ES-I3 (cell line): Measurements from ENCODE around the gene ELOF1.

Source experiments
- H3K36me3 ChIP-seq: 2 replicates; pipeline ENCODE4 v1.6.1; 2013; ENCODE audit warnings: mild to moderate bottlenecking, low read length, control low read depth, moderate library complexity; ENCODE audit not compliant: insufficient read depth
- H3K4me1 ChIP-seq: 2 replicates; pipeline ENCODE4 v1.6.1; 2013; ENCODE audit warnings: mild to moderate bottlenecking, control low read depth, low read length; ENCODE audit not compliant: insufficient read depth
- H3K9ac ChIP-seq: 2 replicates; pipeline ENCODE4 v1.6.1; 2013; ENCODE audit warnings: low read depth, mild to moderate bottlenecking, low read length, moderate library complexity
- H3K9me3 ChIP-seq: 2 replicates; pipeline ENCODE4 v1.6.1; 2013; ENCODE audit warnings: mild to moderate bottlenecking, low read length, moderate library complexity; ENCODE audit not compliant: control insufficient read depth, insufficient read depth

ELOF1 gene

GRCh38 chr19:11534948-11535347 is 24.1 kb downstream of the ELOF1 start:
- Histone ChIP-seq H3K9ac (no peak overlapping the region), H3K9me3 (no peaks in the 10 kb centered on the region), H3K36me3 (no peaks in the 10 kb centered on the region), H3K4me1 (0 out of 2 replicates have a peak, but pooled peaks cover 8% of the 10 kb centered on the region)

DNA sequence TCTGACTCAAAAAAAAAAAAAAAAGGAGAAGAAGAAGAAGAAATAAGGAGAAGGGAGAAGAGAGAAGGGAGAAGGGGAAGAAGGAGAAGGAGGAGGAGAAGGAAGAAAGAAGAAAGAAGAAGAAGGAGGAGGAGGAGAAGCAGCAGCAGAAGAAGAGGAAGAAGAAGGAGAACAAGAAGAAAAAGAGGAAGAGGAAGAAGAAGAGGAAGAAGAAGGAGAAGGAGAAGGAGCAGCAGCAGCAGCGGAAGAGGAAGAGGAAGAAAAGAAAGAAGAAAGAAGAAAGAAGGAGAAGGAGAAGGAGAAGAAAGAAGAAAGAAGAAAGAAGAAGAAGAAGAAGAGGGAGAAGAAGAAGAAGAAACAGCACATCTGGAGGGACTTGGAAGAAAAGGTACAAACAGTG is 24.5 kb downstream of the ELOF1 start:
- Histone ChIP-seq H3K36me3 (no peaks in the 10 kb centered on the region), H3K4me1 (0 out of 2 replicates have a peak, but pooled peaks cover 8% of the 10 kb centered on the region), H3K9me3 (no peaks in the 10 kb centered on the region), H3K9ac (no peak overlapping the region)

DNA sequence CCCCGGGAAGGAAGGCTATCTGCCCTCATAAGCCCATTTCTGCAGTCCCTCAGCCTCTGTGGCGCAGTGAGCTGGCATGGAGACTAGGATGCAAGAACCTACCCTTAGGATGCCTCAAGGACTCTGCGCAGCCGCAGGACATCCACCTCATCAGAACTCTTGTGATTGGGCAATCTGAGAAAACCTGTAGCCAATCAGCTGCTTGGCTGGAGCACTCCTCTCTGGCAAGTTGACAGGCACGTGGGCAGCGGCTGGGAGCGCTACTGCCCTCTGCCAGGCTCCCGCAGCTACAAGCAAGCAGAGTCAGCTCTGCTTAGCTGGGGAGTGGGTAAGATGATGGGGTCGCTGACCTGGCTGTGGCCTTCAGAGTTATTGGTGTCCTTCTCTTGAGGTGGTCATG is 28.6 kb downstream of the ELOF1 start:
- Histone ChIP-seq H3K9me3 (no peaks in the 10 kb centered on the region), H3K9ac (no peak overlapping the region), H3K36me3 (no peaks in the 10 kb centered on the region), H3K4me1 (0 out of 2 replicates have a peak, but pooled peaks cover 1% of the 10 kb centered on the region)

DNA sequence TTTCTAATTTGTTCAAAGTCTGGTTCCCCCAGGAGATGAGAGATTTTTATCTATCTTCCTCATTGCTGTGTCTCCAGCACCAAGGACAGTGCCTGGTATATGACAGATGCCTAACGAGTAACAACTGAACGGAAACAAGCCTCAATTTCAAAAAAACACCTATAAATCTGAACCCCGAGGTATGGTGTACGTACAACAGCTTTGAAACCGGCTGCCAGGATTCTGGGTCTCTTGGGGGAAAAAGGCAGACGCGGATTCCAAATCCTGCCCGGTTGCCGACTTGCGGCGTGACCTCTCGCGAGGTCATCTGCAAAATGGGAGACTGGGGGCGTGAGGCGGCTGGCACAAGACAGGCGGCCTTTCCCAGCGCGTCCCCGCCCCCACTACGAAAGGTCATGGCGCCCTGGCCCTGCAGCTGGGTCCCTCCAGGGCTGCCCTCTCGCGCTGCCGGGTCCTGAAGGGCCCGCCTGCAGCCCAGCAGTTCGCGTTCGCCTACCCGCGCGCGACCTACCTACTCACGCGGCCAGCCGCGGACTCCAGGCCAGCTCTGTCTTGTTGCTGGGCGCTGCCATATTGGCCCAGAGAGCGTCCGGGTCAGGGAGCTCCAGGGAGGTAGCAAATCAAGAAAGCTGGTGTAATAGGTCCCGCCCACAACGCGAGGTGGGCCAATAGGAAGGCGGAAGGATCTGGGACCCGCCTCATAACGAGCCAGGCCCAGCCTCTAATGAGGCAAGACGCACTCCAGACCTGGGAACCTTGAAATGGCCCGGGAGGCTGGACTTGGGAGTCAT is 30.3 kb downstream of the ELOF1 start, which contains the start of gene ECSIT:
Gene ECSIT, minus strand, starts transcription at position 584 of the 791 bp plus-strand sequence. CDS start 9,964 bp downstream, outside the sequence.
- Histone ChIP-seq H3K36me3 (no peaks in the 10 kb centered on the region), H3K9me3 (no peaks in the 10 kb centered on the region), H3K4me1 (no peaks in the 10 kb centered on the region), H3K9ac (peak within 1 kb of the TSS; percentile 87)

- H3K9me3 ChIP-seq: no peaks in the 10 kb centered on the region
Observed at GRCh38 chr19:11519138-11519537, 39.9 kb downstream of the ELOF1 start.

GRCh38 chr19:11513946-11514345 is 45.1 kb downstream of the ELOF1 start:
- Histone ChIP-seq H3K9me3 (no peaks in the 10 kb centered on the region), H3K9ac (no peak overlapping the region), H3K4me1 (no peaks in the 10 kb centered on the region), H3K36me3 (no peaks in the 10 kb centered on the region)

More at GRCh38 chr19:11519138-11519537, 39.9 kb downstream of the ELOF1 start:
- Histone ChIP-seq H3K4me1 (no peaks in the 10 kb centered on the region), H3K9ac (no peak overlapping the region), H3K36me3 (no peaks in the 10 kb centered on the region)

- no peaks in the 10 kb centered on the region for H3K9me3 ChIP-seq
- H3K9ac ChIP-seq: no peak overlapping the region
- H3K4me1 ChIP-seq: no peaks in the 10 kb centered on the region; the same call in 1 of the 2 replicates
- H3K36me3 ChIP-seq: no peaks in the 10 kb centered on the region
Observed at GRCh38 chr19:11510444-11510843, 48.6 kb downstream of the ELOF1 start.

- Histone ChIP-seq H3K4me1 (no peaks in the 10 kb centered on the region; the same call in 1 of the 2 replicates), H3K9me3 (no peaks in the 10 kb centered on the region), H3K36me3 (no peaks in the 10 kb centered on the region), H3K9ac (no peak overlapping the region)
Observed at GRCh38 chr19:11507370-11508078, 51.5 kb downstream of the ELOF1 start.

DNA sequence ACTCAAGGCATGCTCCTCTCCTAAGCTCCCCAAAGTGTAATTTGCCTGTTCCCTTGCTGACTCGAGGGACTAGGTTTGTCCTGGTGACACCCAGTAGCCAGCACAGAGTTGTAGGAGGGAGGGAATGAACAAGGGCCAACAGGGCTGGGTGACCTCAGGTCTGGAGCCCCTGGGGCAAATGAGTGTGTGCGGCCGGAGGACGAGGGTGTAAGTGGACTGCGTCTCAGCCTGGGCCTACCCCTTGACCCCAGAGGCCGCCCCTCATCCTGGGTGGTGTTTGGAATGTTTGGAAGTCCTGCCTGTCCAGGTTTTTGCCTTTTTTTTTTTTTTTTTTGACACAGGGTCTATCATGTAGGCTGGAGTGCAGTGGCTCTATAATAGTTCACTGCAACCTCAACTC is 52.1 kb downstream of the ELOF1 start:
- H3K36me3 ChIP-seq: no peaks in the 10 kb centered on the region
- no peak overlapping the region for H3K9ac ChIP-seq
- no peaks in the 10 kb centered on the region for H3K9me3 ChIP-seq
- H3K4me1 ChIP-seq: no peaks in the 10 kb centered on the region; the same call in 1 of the 2 replicates

GRCh38 chr19:11506101-11506555 is 52.9 kb downstream of the ELOF1 start:
- H3K4me1 ChIP-seq: no peaks in the 10 kb centered on the region; the same call in 1 of the 2 replicates
- H3K36me3 ChIP-seq: no peaks in the 10 kb centered on the region
- peak overlapping the region; percentile 69 for H3K9ac ChIP-seq
- H3K9me3 ChIP-seq: no peaks in the 10 kb centered on the region

- H3K9ac ChIP-seq: peak within 1 kb of the TSS; percentile 69
- H3K9me3 ChIP-seq: no peaks in the 10 kb centered on the region
- no peaks in the 10 kb centered on the region for H3K36me3 ChIP-seq
- no peaks in the 10 kb centered on the region; the same call in 1 of the 2 replicates for H3K4me1 ChIP-seq
Observed at GRCh38 chr19:11505504-11506100, 53.4 kb downstream of the ELOF1 start, which contains the start of gene ZNF653. Gene ZNF653, minus strand, starts transcription at chr19:11505839. Its CDS starts 53 bp downstream, at chr19:11505786.

DNA sequence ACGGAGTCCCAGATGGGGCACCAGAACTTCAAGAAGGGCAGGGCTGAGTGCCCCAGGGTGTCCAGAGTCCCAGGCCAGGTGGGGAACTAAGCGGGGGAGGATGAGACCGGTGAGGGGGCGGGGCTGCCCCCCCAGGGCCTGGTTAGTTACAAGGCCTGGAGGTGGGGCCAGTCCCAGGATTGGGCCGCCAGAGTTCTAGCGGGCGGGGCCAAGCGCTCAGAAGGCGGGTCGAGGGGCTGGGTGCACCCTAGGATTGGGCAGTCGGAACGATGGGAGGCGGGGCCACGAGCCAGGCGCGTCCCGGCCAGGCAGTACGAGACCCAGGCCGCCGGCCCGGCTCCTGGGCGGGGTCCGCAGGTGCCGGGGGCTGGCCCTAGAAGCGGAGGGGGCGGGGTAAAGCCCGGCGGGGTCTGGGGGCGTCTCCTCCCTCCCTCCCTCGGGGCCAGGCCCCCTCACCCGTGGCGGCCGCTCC is 54.0 kb downstream of the ELOF1 start:
- no peaks in the 10 kb centered on the region; the same call in 1 of the 2 replicates for H3K4me1 ChIP-seq
- no peaks in the 10 kb centered on the region for H3K36me3 ChIP-seq
- H3K9ac ChIP-seq: peak overlapping the region; percentile 69
- H3K9me3 ChIP-seq: no peaks in the 10 kb centered on the region

DNA sequence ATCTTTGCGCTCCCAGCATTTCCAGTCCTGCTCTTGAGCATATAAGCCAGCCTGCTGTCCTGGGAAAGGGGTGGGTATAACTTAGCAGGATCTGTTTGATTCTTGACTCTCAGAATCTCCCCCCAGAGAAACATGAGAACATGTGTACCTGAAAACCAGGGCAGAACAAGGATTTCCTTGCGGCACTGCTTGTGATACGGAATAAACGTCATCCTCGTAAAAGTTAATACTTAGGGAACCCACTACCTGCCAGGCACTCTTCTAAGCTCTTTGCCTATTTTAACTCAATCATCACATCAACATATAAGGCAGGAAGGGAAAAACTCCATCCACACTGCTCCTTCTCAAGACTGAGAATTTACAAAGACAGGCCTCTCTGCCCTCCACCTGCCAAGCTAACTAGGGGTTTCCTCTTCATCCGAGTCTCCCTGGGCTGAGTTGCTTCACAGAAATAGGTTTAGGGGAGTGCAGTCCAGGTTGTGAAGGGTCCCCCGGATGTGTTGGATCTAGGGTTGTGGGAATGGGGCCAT is 54.5 kb downstream of the ELOF1 start:
- Histone ChIP-seq H3K9me3 (no peaks in the 10 kb centered on the region), H3K36me3 (no peaks in the 10 kb centered on the region), H3K9ac (peak overlapping the region; percentile 61), H3K4me1 (no peaks in the 10 kb centered on the region; the same call in 1 of the 2 replicates)
